Thoracic aorta (tissue), 2 donors: ENCODE data around the gene TNFSF8. TPM values are rescaled to one million over a fixed set of nuclear protein-coding genes. Genes with fewer than 3 reads are reported as not detected.

Experiments used
- ATAC-seq: fragments of 150-250 bp; one replicate; pipeline ENCODE4 v1.8.0; 2017; ENCODE audit warnings: low read depth; ENCODE audit not compliant: insufficient number of reproducible peaks, low FRiP score
- DNase-seq: peaks from one replicate; pipeline ENCODE4 v3.0.0-alpha.2; 2020; ENCODE audit warnings: low spot score
- H3K27ac ChIP-seq, 2 donors: fragments of 200-600 bp; sonication (generic); 1 replicate in 1 of 2; 2 replicates in 1 of 2; pipeline ENCODE4 v1.5.1; 2016; ENCODE audit warnings: mild to moderate bottlenecking in 2 of 2, moderate library complexity in 2 of 2
- H3K27me3 ChIP-seq: fragments of 200-600 bp; sonication (generic); replicated peaks from 2 replicates; pipeline ENCODE4 v1.6.0; 2016; ENCODE audit warnings: mild to moderate bottlenecking; ENCODE audit not compliant: insufficient read depth
- H3K36me3 ChIP-seq: fragments of 200-600 bp; sonication (generic); one replicate; pipeline ENCODE4 v1.5.1; 2016
- H3K4me1 ChIP-seq, 2 donors: fragments of 200-600 bp; sonication (generic); 1 replicate in 1 of 2; 2 replicates in 1 of 2; pipeline versions ENCODE4 v1.5.1 to v1.6.0; 2016; ENCODE audit warnings: low read depth in 2 of 2, mild to moderate bottlenecking in 1 of 2; ENCODE audit not compliant: control insufficient read depth in 1 of 2
- H3K4me3 ChIP-seq: fragments of 200-600 bp; sonication (generic); 2 replicates; pipeline ENCODE4 v1.5.1; 2016; ENCODE audit warnings: mild to moderate bottlenecking
- H3K9me3 ChIP-seq: fragments of 200-600 bp; sonication (generic); 2 replicates; pipeline ENCODE4 v1.5.1; 2016
- total RNA-seq, 2 donors: library from RNA; depleted of rRNA; stranded (reverse); fragments of >200 nt; gene quantifications; one replicate each; pipeline versions ENCODE4 v1.1.0 to v1.2.3, GENCODE V29; 2016
- TF ChIP-seq, protein P1 (sequence below): fragments of 200-600 bp; sonication (generic); IDR thresholded peaks from one replicate; pipeline ENCODE4 v1.5.1; 2019; ENCODE audit warnings: antibody characterized with exemption

Gene TNFSF8
- total RNA-seq, 2 donors from 2014 or later = 4.1 to 5.8 TPM

DNA sequence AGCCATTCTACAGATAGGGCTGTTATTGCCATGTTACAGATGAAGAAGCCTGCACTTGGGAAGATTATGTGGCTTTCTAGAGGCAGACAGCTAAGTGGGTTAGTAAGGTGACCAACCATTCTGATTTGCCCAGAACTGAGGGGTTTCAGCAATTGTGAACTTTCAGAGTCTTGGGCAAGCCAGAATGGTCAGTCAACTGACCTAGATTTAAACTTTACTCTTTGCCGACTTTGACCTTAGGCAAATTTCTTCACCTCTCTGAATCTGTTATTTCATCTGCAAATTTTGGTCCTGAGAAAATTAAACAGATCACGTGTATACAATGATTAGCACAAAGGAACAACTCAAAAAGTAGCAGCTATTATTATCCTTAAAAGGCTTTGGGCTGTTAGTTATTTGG lies 20.4 kb upstream of the TNFSF8 start:
- H3K27ac ChIP-seq = no peak overlapping the region
- ATAC-seq (no peak), DNase-seq (no peak)
- H3K4me1 ChIP-seq = peaks cover 4 to 5% of the 10 kb centered on the region in 2 donors
- TF ChIP-seq, protein P1, sequence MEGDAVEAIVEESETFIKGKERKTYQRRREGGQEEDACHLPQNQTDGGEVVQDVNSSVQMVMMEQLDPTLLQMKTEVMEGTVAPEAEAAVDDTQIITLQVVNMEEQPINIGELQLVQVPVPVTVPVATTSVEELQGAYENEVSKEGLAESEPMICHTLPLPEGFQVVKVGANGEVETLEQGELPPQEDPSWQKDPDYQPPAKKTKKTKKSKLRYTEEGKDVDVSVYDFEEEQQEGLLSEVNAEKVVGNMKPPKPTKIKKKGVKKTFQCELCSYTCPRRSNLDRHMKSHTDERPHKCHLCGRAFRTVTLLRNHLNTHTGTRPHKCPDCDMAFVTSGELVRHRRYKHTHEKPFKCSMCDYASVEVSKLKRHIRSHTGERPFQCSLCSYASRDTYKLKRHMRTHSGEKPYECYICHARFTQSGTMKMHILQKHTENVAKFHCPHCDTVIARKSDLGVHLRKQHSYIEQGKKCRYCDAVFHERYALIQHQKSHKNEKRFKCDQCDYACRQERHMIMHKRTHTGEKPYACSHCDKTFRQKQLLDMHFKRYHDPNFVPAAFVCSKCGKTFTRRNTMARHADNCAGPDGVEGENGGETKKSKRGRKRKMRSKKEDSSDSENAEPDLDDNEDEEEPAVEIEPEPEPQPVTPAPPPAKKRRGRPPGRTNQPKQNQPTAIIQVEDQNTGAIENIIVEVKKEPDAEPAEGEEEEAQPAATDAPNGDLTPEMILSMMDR = no peak
- H3K36me3 ChIP-seq = no peaks in the 10 kb centered on the region
- no peaks in the 10 kb centered on the region for H3K9me3 ChIP-seq
- no peaks in the 10 kb centered on the region for H3K27me3 ChIP-seq
- H3K4me3 ChIP-seq = no peak overlapping the region

- no peaks in the 10 kb centered on the region for H3K9me3 ChIP-seq
- H3K4me1 ChIP-seq = no peaks in the 10 kb centered on the region
- H3K36me3 ChIP-seq = no peaks in the 10 kb centered on the region
- H3K27me3 ChIP-seq = no peaks in the 10 kb centered on the region
- no peak overlapping the region for H3K27ac ChIP-seq
- TF ChIP-seq, protein P1 = no peak
- ATAC-seq (no peak), DNase-seq (no peak)
- no peak overlapping the region for H3K4me3 ChIP-seq
Observed at GRCh38 chr9:114947058-114947457, 16.7 kb upstream of the TNFSF8 start.

DNA sequence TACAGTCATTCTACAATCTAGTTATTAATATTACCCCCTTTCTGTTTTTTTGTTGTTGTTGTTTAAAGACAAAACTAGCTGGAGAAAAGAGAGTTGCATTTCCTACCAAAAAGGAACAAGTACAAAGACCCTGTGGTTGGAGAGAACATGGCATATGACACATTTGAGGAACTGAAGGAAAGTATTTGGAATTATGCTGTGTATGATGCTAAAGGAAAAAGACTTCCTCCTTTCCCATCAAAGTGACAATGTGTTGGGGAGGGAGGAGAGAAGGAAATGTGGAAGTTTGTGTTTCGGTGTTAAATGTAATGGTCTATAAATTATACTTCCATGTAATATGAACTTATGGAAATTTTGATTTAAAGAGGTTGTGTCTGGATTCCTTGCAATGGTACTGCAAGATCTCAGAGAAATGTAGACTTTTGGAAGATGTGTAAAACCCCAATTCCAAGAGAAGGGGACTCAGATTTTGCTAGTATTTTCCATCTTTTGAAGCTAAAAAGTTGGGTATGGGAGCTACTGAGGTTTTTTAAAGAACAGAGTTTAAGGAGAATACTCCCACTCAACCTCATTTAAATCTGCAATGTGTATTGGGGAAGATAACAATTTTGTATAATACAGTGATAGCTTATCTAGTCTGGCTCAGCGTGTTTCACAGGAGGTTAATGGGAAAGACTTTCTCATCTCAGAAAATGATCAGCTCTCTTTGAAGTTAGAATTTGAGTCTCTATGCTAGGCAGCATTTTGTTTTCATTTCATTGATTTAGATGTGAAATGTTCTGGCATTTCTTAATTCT lies 15.4 kb upstream of the TNFSF8 start:
- TF ChIP-seq, protein P1 = no peak
- Histone ChIP-seq H3K4me1 (no peaks in the 10 kb centered on the region), H3K9me3 (no peaks in the 10 kb centered on the region), H3K36me3 (no peaks in the 10 kb centered on the region), H3K4me3 (no peak overlapping the region), H3K27me3 (no peaks in the 10 kb centered on the region), H3K27ac (no peak overlapping the region)
- no peak for ATAC-seq
- DNase-seq = no peak

- no peak overlapping the region for H3K27ac ChIP-seq
- no peaks in the 10 kb centered on the region for H3K27me3 ChIP-seq
- TF ChIP-seq, protein P1 = no peak
- H3K4me3 ChIP-seq = no peak overlapping the region
- ATAC-seq (no peak), DNase-seq (no peak)
- peaks cover 0 to 8% of the 10 kb centered on the region in 2 donors for H3K4me1 ChIP-seq
- H3K9me3 ChIP-seq = no peaks in the 10 kb centered on the region
- no peaks in the 10 kb centered on the region for H3K36me3 ChIP-seq
Observed at GRCh38 chr9:114941376-114941775, 11.0 kb upstream of the TNFSF8 start.

DNA sequence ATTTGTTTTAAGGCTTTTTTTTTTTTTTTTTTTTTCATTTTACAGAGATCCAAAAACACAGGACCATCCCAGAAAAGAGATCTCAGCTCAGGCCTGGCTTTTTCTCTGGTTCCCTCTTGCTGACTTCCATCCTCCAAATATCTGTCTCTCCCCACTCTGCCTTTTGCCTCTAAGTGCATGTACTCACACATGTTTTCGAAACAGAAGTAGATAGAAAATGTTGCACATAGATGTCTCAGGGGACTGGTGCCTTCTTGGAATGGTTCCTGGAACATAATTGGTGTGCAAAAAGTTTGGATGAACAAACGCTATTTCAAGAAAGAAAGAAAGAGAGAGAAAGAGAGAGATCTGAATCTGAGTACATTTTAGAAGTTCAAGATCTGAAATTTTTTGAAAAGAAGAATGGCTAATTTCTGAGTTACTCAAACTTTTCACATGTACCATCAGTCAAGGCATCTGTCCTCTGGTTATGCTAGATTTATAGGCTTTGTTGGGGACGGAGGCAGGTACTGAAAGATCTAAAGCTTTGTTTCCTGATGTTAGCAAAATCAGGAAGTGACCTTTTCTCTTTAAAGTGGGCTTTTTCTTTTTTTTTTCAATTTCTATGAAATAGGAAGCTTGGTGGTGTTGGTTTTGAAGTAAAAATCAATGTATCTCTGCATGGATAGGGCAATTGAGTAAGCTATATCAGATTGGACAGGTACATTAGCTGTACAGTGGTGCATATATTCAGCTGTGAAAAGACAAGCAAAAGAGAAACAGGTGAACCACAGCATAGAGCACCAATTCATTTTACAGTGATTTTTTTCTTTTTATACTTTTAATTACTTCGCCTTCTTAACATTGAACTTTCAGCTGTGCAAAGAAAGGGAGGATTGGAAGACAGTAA lies 8.5 kb upstream of the TNFSF8 start:
- TF ChIP-seq, protein P1 = no peak
- no peak for ATAC-seq
- no peak overlapping the region for H3K27ac ChIP-seq
- no peaks in the 10 kb centered on the region for H3K27me3 ChIP-seq
- no peaks in the 10 kb centered on the region for H3K36me3 ChIP-seq
- H3K4me3 ChIP-seq = no peak overlapping the region
- H3K9me3 ChIP-seq = no peaks in the 10 kb centered on the region
- DNase-seq = no peak
- H3K4me1 ChIP-seq = peaks cover 0 to 8% of the 10 kb centered on the region in 2 donors
